ENCODE results near the gene DKKL1. TPM values are rescaled to one million over a fixed set of nuclear protein-coding genes. Genes with fewer than 3 reads are reported as not detected.
A peak's percentile ranks its signal among the peaks of the same experiment; 100 is the strongest.

The DKKL1 gene
- total RNA-seq, 2 donors from 2014 or later: not detected

- DNase-seq (ENCODE audit: low spot score): no peak
- intact Hi-C loops (cut with DNase I): no loop called here
Measured at GRCh38 chr19:49337267-49338022, 26.2 kb upstream of the DKKL1 start.

GRCh38 chr19:49338023-49338677 is 25.5 kb upstream of the DKKL1 start:
- peak; percentile 78 for DNase-seq (ENCODE audit: low spot score)
- intact Hi-C loops (cut with DNase I): no loop called here

GRCh38 chr19:49338691-49339300 is 24.9 kb upstream of the DKKL1 start:
- intact Hi-C loops (cut with DNase I): no loop called here
- peak; percentile 84 for DNase-seq (ENCODE audit: low spot score)

GRCh38 chr19:49339301-49340068 is 24.2 kb upstream of the DKKL1 start:
- intact Hi-C loops (cut with DNase I): no loop called here

GRCh38 chr19:49340069-49340864 is 23.4 kb upstream of the DKKL1 start:
- DNase-seq (ENCODE audit: low spot score): peak; percentile 87
- intact Hi-C loops (cut with DNase I): no loop called here

More at GRCh38 chr19:49339301-49340068, 24.2 kb upstream of the DKKL1 start:
- peak; percentile 95 for DNase-seq (ENCODE audit: low spot score)

- peak; percentile 67 for DNase-seq (ENCODE audit: low spot score)
- intact Hi-C loops (cut with DNase I): no loop called here
Measured at GRCh38 chr19:49340865-49341718, 22.6 kb upstream of the DKKL1 start.

- intact Hi-C loops (cut with DNase I): no loop called here
- peak; percentile 67 for DNase-seq (ENCODE audit: low spot score)
Measured at GRCh38 chr19:49342291-49342721, 21.4 kb upstream of the DKKL1 start.

GRCh38 chr19:49343123-49343522 is 20.6 kb upstream of the DKKL1 start:
- peak; percentile 72 for DNase-seq (ENCODE audit: low spot score)
- intact Hi-C loops (cut with DNase I): no loop called here

GRCh38 chr19:49344505-49345423 is 18.9 kb upstream of the DKKL1 start:
- DNase-seq (ENCODE audit: low spot score): peak; percentile 49
- intact Hi-C loops (cut with DNase I): no loop called here

GRCh38 chr19:49347191-49347590 is 16.5 kb upstream of the DKKL1 start:
- intact Hi-C loops (cut with DNase I): no loop called here
- peak; percentile 67 for DNase-seq (ENCODE audit: low spot score)

GRCh38 chr19:49347835-49348234 is 15.8 kb upstream of the DKKL1 start:
- intact Hi-C loops (cut with DNase I): no loop called here
- DNase-seq (ENCODE audit: low spot score): no peak

- DNase-seq (ENCODE audit: low spot score): no peak
- intact Hi-C loops (cut with DNase I): no loop called here
Measured at GRCh38 chr19:49348305-49349189, 15.1 kb upstream of the DKKL1 start.

GRCh38 chr19:49349567-49349966 is 14.1 kb upstream of the DKKL1 start:
- no peak for DNase-seq (ENCODE audit: low spot score)
- intact Hi-C loops (cut with DNase I): no loop called here

GRCh38 chr19:49355909-49356353 is 7.7 kb upstream of the DKKL1 start:
- intact Hi-C loops (cut with DNase I): no loop called here
- no peak for DNase-seq (ENCODE audit: low spot score)

- intact Hi-C loops (cut with DNase I): no loop called here
Measured at GRCh38 chr19:49356382-49356781, 7.3 kb upstream of the DKKL1 start.

GRCh38 chr19:49357186-49357585 is 6.5 kb upstream of the DKKL1 start:
- no peak for DNase-seq (ENCODE audit: low spot score)
- intact Hi-C loops (cut with DNase I): no loop called here

More at GRCh38 chr19:49356382-49356781, 7.3 kb upstream of the DKKL1 start:
- DNase-seq (ENCODE audit: low spot score): no peak
